ENCODE results near the gene FAS. TPM values are rescaled to one million over a fixed set of nuclear protein-coding genes. Genes with fewer than 3 reads are reported as not detected.
"Not testable (repeated sequence)": the region's sequence is repeated elsewhere in the genome, so short reads cannot be mapped to it uniquely, and the experiment has no call there.

The FAS gene
- polyA plus RNA-seq, 1 experiment: 52.3 TPM

GRCh38 chr10:89002226-89002978 is 11.8 kb downstream of the FAS start:
- ChIA-PET CTCF (no interaction called here), POLR2A (interaction anchor here (0.7 kb wide), 1 partner anchor 23 kb away, joined by 3 read pairs; no protein-coding TSS in a partner anchor)
- Histone ChIP-seq H3K27me3 (ENCODE audit: control insufficient read depth, insufficient read depth, low read length) (no peaks in the 10 kb centered on the region), H3K36me3 (ENCODE audit: control insufficient read depth, insufficient read depth, low read length) (0 out of 2 replicates have a peak, but pooled peaks cover 2% of the 10 kb centered on the region), H3K4me3 (ENCODE audit: low read depth, low read length) (no peak overlapping the region)
- DNase-seq (ENCODE audit: low read depth): no peak
- TF ChIP-seq CTCF (IDR thresholded peaks at IDR 0.05; ENCODE audit: insufficient read depth, low read depth, low read length): no peak

- DNase-seq (ENCODE audit: low read depth): no peak
- no peak for TF ChIP-seq CTCF (IDR thresholded peaks at IDR 0.05; ENCODE audit: insufficient read depth, low read depth, low read length)
- no peaks in the 10 kb centered on the region for H3K27me3 ChIP-seq (ENCODE audit: control insufficient read depth, insufficient read depth, low read length)
- CTCF ChIA-PET: interaction anchor here (0.7 to 1.2 kb wide), 2 partner anchors 10 to 27 kb away, joined by 3 to 6 read pairs; no protein-coding TSS in a partner anchor
- POLR2A ChIA-PET: no interaction called here
- H3K4me3 ChIP-seq (ENCODE audit: low read depth, low read length): no peak overlapping the region
- peaks cover 3% of the 10 kb centered on the region; the same call in 1 of the 2 replicates for H3K36me3 ChIP-seq (ENCODE audit: control insufficient read depth, insufficient read depth, low read length)
Measured at GRCh38 chr10:89003344-89003743, 12.7 kb downstream of the FAS start.

- ChIA-PET CTCF (interaction anchor here (1.0 to 1.9 kb wide), 3 partner anchors 9 to 211 kb away, joined by 3 to 9 read pairs (median 5); no protein-coding TSS in a partner anchor), POLR2A (no interaction called here)
- no peak for DNase-seq (ENCODE audit: low read depth)
- no peak for TF ChIP-seq CTCF (IDR thresholded peaks at IDR 0.05; ENCODE audit: insufficient read depth, low read depth, low read length)
- Histone ChIP-seq H3K4me3 (ENCODE audit: low read depth, low read length) (no peak overlapping the region), H3K36me3 (ENCODE audit: control insufficient read depth, insufficient read depth, low read length) (peaks cover 13% of the 10 kb centered on the region), H3K27me3 (ENCODE audit: control insufficient read depth, insufficient read depth, low read length) (no peaks in the 10 kb centered on the region)
Measured at GRCh38 chr10:89007129-89007893, 16.7 kb downstream of the FAS start.

GRCh38 chr10:89018700-89019346 is 28.2 kb downstream of the FAS start:
- DNase-seq (ENCODE audit: low read depth); H3K27me3 ChIP-seq (ENCODE audit: control insufficient read depth, insufficient read depth, low read length); H3K4me3 ChIP-seq (ENCODE audit: low read depth, low read length); POLR2A ChIA-PET: not testable (repeated sequence)
- CTCF ChIA-PET: interaction anchor here (0.7 to 2.6 kb wide), 6 partner anchors 11 to 199 kb away, joined by 3 to 11 read pairs (median 3); no protein-coding TSS in a partner anchor
- H3K36me3 ChIP-seq (ENCODE audit: control insufficient read depth, insufficient read depth, low read length): peaks cover 13% of the 10 kb centered on the region

GRCh38 chr10:89019569-89020327 is 29.1 kb downstream of the FAS start:
- POLR2A ChIA-PET: no interaction called here
- H3K27me3 ChIP-seq (ENCODE audit: control insufficient read depth, insufficient read depth, low read length): no peaks in the 10 kb centered on the region

GRCh38 chr10:89021526-89021925 is 30.9 kb downstream of the FAS start:
- H3K27me3 ChIP-seq (ENCODE audit: control insufficient read depth, insufficient read depth, low read length); POLR2A ChIA-PET; H3K4me3 ChIP-seq (ENCODE audit: low read depth, low read length); DNase-seq (ENCODE audit: low read depth): not testable (repeated sequence)
- CTCF ChIA-PET: interaction anchor here (0.6 to 2.6 kb wide), 4 partner anchors 10 to 196 kb away, joined by 3 to 11 read pairs (median 3); no protein-coding TSS in a partner anchor
- peaks cover 12% of the 10 kb centered on the region for H3K36me3 ChIP-seq (ENCODE audit: control insufficient read depth, insufficient read depth, low read length)

More at GRCh38 chr10:89019569-89020327, 29.1 kb downstream of the FAS start:
- CTCF ChIA-PET: interaction anchor here (1.1 to 2.6 kb wide), 5 partner anchors 10 to 198 kb away, joined by 3 to 11 read pairs (median 7); no protein-coding TSS in a partner anchor
- no peak for DNase-seq (ENCODE audit: low read depth)
- Histone ChIP-seq H3K4me3 (ENCODE audit: low read depth, low read length) (no peak overlapping the region), H3K36me3 (ENCODE audit: control insufficient read depth, insufficient read depth, low read length) (peaks cover 13% of the 10 kb centered on the region)
- no peak for TF ChIP-seq CTCF (IDR thresholded peaks at IDR 0.05; ENCODE audit: insufficient read depth, low read depth, low read length)
